HCT116 (cell line): Measurements from ENCODE around the gene TGDS. TPM values are rescaled to one million over a fixed set of nuclear protein-coding genes. Genes with fewer than 3 reads are reported as not detected.

Source experiments
- ATAC-seq: fragments of 200-7000 bp; cut with Tn5 transposase; 2 replicates; pipeline ENCODE4 v1.9.1; 2020; ENCODE audit warnings: mild to moderate bottlenecking, moderate library complexity
- BruUV-seq: library from RNA; stranded (reverse); fragments of 400-500 nt; replicated peaks from 2 replicates; lab custom pipeline; 2021; lab: Mats Ljungman, UMichigan
- CTCF ChIA-PET: fragments of 300-600 bp; sonication (Branson Sonifier 250); formaldehyde crosslinking; loops from one replicate; lab custom pipeline; 2021; ENCODE audit warnings: antibody characterized with exemption; lab: Charles Lee
- POLR2A ChIA-PET: fragments of 300-600, 350-600 bp; sonication (Branson Sonifier 250); formaldehyde crosslinking; loops from one replicate; lab custom pipeline; 2021; ENCODE audit warnings: antibody characterized with exemption; lab: Charles Lee
- RAD21 ChIA-PET, 2 experiments: fragments of 300-600 bp; sonication (Branson Sonifier 250); formaldehyde crosslinking; loops; one replicate each; lab custom pipeline; 2023; ENCODE audit warnings: low total read pairs in 2 of 2; ENCODE audit not compliant: uncharacterized antibody in 2 of 2, unreplicated experiment in 2 of 2, low non-redundant PET in 1 of 2; lab: Charles Lee
- DNase-seq: peaks from one replicate; pipeline ENCODE4 v3.0.0-alpha.2; 2010; ENCODE audit warnings: low read depth, low spot score
- H2AFZ ChIP-seq: fragments of 200-600 bp; shearing (Covaris generic), sonication (generic); 2 replicates; pipeline ENCODE4 v1.6.1; 2017; ENCODE audit warnings: low read depth, mixed run types, mixed read lengths, antibody characterized with exemption, low read length; ENCODE audit not compliant: poor library complexity, severe bottlenecking
- H3K27ac ChIP-seq: 2 replicates; pipeline ENCODE4 v1.5.1; 2012; ENCODE audit warnings: low read depth, low read length
- H3K27me3 ChIP-seq: fragments of 200-600 bp; sonication (generic); 2 replicates; pipeline ENCODE4 v1.6.1; 2016; ENCODE audit warnings: mixed run types, low read length, mixed read lengths; ENCODE audit not compliant: insufficient read depth
- H3K36me3 ChIP-seq, 2 experiments: fragments of 200-500 bp in 1 of 2; fragments of 200-600 bp in 1 of 2; sonication (Bioruptor generic) in 1 of 2; sonication (generic) in 1 of 2; 2 replicates each; pipeline versions ENCODE4 v1.5.1 to v1.6.1; 2014 to 2016; ENCODE audit warnings: low read length in 2 of 2, inconsistent platforms in 1 of 2, mixed read lengths in 1 of 2, mixed run types in 1 of 2; ENCODE audit not compliant: insufficient read depth in 2 of 2, control insufficient read depth in 1 of 2
- H3K4me1 ChIP-seq, 2 experiments: fragments of 200-600 bp in 1 of 2; sonication (generic) in 1 of 2; 2 replicates each; pipeline versions ENCODE4 v1.5.1 to v1.6.1; 2012 to 2017; ENCODE audit warnings: low read length in 2 of 2, inconsistent platforms in 1 of 2, mild to moderate bottlenecking in 1 of 2, mixed read lengths in 1 of 2, mixed run types in 1 of 2, moderate library complexity in 1 of 2; ENCODE audit not compliant: insufficient read depth in 2 of 2, control insufficient read depth in 1 of 2
- H3K4me2 ChIP-seq: fragments of 200-600 bp; sonication (generic); 2 replicates; pipeline ENCODE4 v1.6.1; 2017; ENCODE audit warnings: mixed run types, low read length, mixed read lengths
- H3K4me3 ChIP-seq, 2 experiments: fragments of 200-600 bp in 1 of 2; sonication (generic) in 1 of 2; replicated peaks in 1 of 2; 2 replicates each; pipeline ENCODE4 v1.5.1; 2011 to 2016; ENCODE audit warnings: low read length in 2 of 2, control low read depth in 1 of 2, low read depth in 1 of 2, mild to moderate bottlenecking in 1 of 2, mixed read lengths in 1 of 2, mixed run types in 1 of 2
- H3K79me2 ChIP-seq: fragments of 200-600 bp; sonication (generic); 2 replicates; pipeline ENCODE4 v1.6.1; 2017; ENCODE audit warnings: mild to moderate bottlenecking, mixed run types, low read length, moderate library complexity, mixed read lengths; ENCODE audit not compliant: insufficient read depth
- H3K9ac ChIP-seq: fragments of 200-600 bp; sonication (generic); 2 replicates; pipeline ENCODE4 v1.6.1; 2016; ENCODE audit warnings: low read length, mixed read lengths
- H3K9me2 ChIP-seq: fragments of 200-600 bp; sonication (generic), shearing (Covaris generic); 2 replicates; pipeline ENCODE4 v1.6.1; 2017; ENCODE audit warnings: mixed run types, mild to moderate bottlenecking, moderate library complexity; ENCODE audit not compliant: insufficient read depth
- H3K9me3 ChIP-seq, 2 experiments: fragments of 200-500 bp in 1 of 2; fragments of 200-600 bp in 1 of 2; sonication (Bioruptor generic) in 1 of 2; sonication (generic) in 1 of 2; 2 replicates each; pipeline ENCODE4 v1.6.1; 2014 to 2017; ENCODE audit warnings: low read length in 2 of 2, mixed read lengths in 2 of 2, inconsistent platforms in 1 of 2, low read depth in 1 of 2, mild to moderate bottlenecking in 1 of 2, mixed run types in 1 of 2, moderate library complexity in 1 of 2; ENCODE audit not compliant: control insufficient read depth in 1 of 2, insufficient read depth in 1 of 2
- H4K20me1 ChIP-seq: fragments of 200-600 bp; sonication (generic), shearing (Covaris generic); 2 replicates; pipeline ENCODE4 v1.6.1; 2017; ENCODE audit warnings: mixed run types, mild to moderate bottlenecking, moderate library complexity; ENCODE audit not compliant: insufficient read depth
- CBX3 ChIP-seq: IDR thresholded peaks from 2 replicates; pipeline ENCODE4 v1.6.1; 2012; ENCODE audit warnings: low read depth
- CEBPB ChIP-seq: IDR thresholded peaks from 2 replicates; pipeline ENCODE4 v1.6.1; 2012; ENCODE audit warnings: low read depth
- EGR1 ChIP-seq: IDR thresholded peaks from 2 replicates; pipeline ENCODE4 v1.6.1; 2012; ENCODE audit warnings: low read depth
- EZH2 ChIP-seq: fragments of 200-600 bp; sonication (generic); IDR thresholded peaks from 2 replicates; pipeline ENCODE4 v1.6.1; 2017; ENCODE audit warnings: antibody characterized with exemption, mixed run types
- EZH2phosphoT487 ChIP-seq: fragments of 200-600 bp; IDR thresholded peaks from 2 replicates; pipeline ENCODE4 v1.6.1; 2018; ENCODE audit warnings: antibody characterized with exemption, borderline replicate concordance
- POLR2A ChIP-seq: IDR thresholded peaks from 2 replicates; pipeline ENCODE4 v1.7.0; 2011; ENCODE audit warnings: borderline replicate concordance; ENCODE audit not compliant: insufficient read depth, insufficient read length; ENCODE audit errors: extremely low read depth
- POLR2AphosphoS5 ChIP-seq: IDR thresholded peaks from 2 replicates; pipeline ENCODE4 v1.6.1; 2011; ENCODE audit warnings: mild to moderate bottlenecking, low read depth, low read length, moderate library complexity
- RAD21 ChIP-seq: IDR thresholded peaks from 2 replicates; pipeline ENCODE4 v1.6.1; 2012; ENCODE audit warnings: low read depth, mild to moderate bottlenecking
- SIN3A ChIP-seq: IDR thresholded peaks from 2 replicates; pipeline ENCODE4 v1.6.1; 2012; ENCODE audit warnings: low read depth
- SP1 ChIP-seq: IDR thresholded peaks from 2 replicates; pipeline ENCODE4 v1.6.1; 2012; ENCODE audit warnings: low read depth
- SRF ChIP-seq: IDR thresholded peaks from 2 replicates; pipeline ENCODE4 v1.6.1; 2012; ENCODE audit warnings: low read depth
- TCF7L2 ChIP-seq: IDR thresholded peaks from 2 replicates; pipeline ENCODE4 v1.7.0; 2011; ENCODE audit warnings: borderline replicate concordance, inconsistent platforms; ENCODE audit not compliant: insufficient read depth, insufficient read length; ENCODE audit errors: extremely low read depth
- YY1 ChIP-seq: IDR thresholded peaks from 2 replicates; pipeline ENCODE4 v1.6.1; 2011; ENCODE audit warnings: low read length, low read depth, moderate library complexity, mild to moderate bottlenecking; ENCODE audit not compliant: insufficient replicate concordance; ENCODE audit errors: extremely low read depth
- ZFX ChIP-seq: fragments of 450-650 bp; IDR thresholded peaks from 2 replicates; pipeline ENCODE4 v1.6.1; 2017
- ZNF274 ChIP-seq: fragments of 200-500 bp; sonication (Bioruptor generic); IDR thresholded peaks from 2 replicates; pipeline ENCODE4 v1.6.1; 2014; ENCODE audit warnings: mild to moderate bottlenecking, low read depth, low read length, inconsistent platforms
- intact Hi-C: fragments of 100-400 bp; cut with micrococcal nuclease; formaldehyde crosslinking; loops from 2 replicates; pipeline ENCODE4 v1.10.0; 2022
- total RNA-seq: library from RNA; stranded (reverse); gene quantifications from one replicate; pipeline ENCODE4 v1.2.1, GENCODE V29; 2021; ENCODE audit not compliant: unreplicated experiment
- TF ChIP-seq, protein P1 (sequence below): IDR thresholded peaks from 2 replicates; pipeline ENCODE4 v1.6.1; 2012
- TF ChIP-seq, protein P2 (sequence below): IDR thresholded peaks from 2 replicates; pipeline ENCODE4 v1.6.1; 2012; ENCODE audit warnings: low read depth
- TF ChIP-seq, protein P3 (sequence below): IDR thresholded peaks from 2 replicates; pipeline ENCODE4 v1.6.1; 2011; ENCODE audit warnings: mild to moderate bottlenecking, low read length, moderate library complexity; ENCODE audit not compliant: insufficient replicate concordance; ENCODE audit errors: extremely low read depth
- TF ChIP-seq, protein P4 (sequence below), 3 experiments: fragments of 200-600 bp in 1 of 3; sonication (generic) in 1 of 3; IDR thresholded peaks in 2 of 3; conservative IDR thresholded peaks in 1 of 3; 2 replicates each; pipeline ENCODE4 v1.5.1; 2012 to 2017; ENCODE audit warnings: low read depth in 2 of 3, low read length in 2 of 3, antibody characterized with exemption in 1 of 3, borderline replicate concordance in 1 of 3, control low read depth in 1 of 3, mild to moderate bottlenecking in 1 of 3, mixed read lengths in 1 of 3, mixed run types in 1 of 3, moderate library complexity in 1 of 3; ENCODE audit not compliant: insufficient read depth in 1 of 3

Gene TGDS
- total RNA-seq, 1 experiment from 2014 or later = 16.9 TPM

DNA sequence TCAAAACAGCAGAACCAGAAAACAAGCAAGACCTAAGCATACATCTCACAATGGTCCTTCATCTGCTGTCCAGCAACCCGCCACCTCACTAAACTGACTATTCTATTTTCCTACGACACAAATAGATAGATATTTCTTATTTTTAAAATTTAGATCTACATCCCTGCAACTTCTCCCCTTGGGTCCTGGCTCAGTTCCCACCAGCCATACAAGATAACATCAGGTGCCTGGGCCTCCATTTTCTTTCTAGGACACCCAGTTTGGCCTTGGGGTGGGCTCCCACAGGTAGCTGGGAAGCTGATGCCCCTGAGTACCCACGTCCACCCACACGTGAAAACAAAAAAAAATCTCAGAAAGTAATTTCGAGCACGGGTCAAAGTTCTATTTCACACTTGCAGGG lies 47.6 kb downstream of the TGDS start:
- BruUV-seq = no TSS peak
- H3K4me3 ChIP-seq = peak overlapping the region; percentile 64 to 72
- intact Hi-C loops = loop anchor here (2.0 to 5.0 kb wide), 2 partner anchors 46 to 111 kb away; no protein-coding TSS in a partner anchor
- H3K4me2 ChIP-seq = peak overlapping the region; percentile 94
- H3K79me2 ChIP-seq = no peaks in the 10 kb centered on the region
- H4K20me1 ChIP-seq = no peaks in the 10 kb centered on the region
- no peak for ATAC-seq
- TF ChIP-seq, protein P1, sequence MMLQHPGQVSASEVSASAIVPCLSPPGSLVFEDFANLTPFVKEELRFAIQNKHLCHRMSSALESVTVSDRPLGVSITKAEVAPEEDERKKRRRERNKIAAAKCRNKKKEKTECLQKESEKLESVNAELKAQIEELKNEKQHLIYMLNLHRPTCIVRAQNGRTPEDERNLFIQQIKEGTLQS = no peak
- TF ChIP-seq YY1 (no peak), SP1 (no peak), TCF7L2 (no peak), ZFX (no peak), CEBPB (no peak), ZNF274 (no peak), EZH2 (no peak), CBX3 (no peak), SRF (no peak), SIN3A (no peak), EZH2phosphoT487 (no peak), POLR2AphosphoS5 (no peak), RAD21 (no peak), EGR1 (no peak), POLR2A (no peak)
- TF ChIP-seq, protein P2, sequence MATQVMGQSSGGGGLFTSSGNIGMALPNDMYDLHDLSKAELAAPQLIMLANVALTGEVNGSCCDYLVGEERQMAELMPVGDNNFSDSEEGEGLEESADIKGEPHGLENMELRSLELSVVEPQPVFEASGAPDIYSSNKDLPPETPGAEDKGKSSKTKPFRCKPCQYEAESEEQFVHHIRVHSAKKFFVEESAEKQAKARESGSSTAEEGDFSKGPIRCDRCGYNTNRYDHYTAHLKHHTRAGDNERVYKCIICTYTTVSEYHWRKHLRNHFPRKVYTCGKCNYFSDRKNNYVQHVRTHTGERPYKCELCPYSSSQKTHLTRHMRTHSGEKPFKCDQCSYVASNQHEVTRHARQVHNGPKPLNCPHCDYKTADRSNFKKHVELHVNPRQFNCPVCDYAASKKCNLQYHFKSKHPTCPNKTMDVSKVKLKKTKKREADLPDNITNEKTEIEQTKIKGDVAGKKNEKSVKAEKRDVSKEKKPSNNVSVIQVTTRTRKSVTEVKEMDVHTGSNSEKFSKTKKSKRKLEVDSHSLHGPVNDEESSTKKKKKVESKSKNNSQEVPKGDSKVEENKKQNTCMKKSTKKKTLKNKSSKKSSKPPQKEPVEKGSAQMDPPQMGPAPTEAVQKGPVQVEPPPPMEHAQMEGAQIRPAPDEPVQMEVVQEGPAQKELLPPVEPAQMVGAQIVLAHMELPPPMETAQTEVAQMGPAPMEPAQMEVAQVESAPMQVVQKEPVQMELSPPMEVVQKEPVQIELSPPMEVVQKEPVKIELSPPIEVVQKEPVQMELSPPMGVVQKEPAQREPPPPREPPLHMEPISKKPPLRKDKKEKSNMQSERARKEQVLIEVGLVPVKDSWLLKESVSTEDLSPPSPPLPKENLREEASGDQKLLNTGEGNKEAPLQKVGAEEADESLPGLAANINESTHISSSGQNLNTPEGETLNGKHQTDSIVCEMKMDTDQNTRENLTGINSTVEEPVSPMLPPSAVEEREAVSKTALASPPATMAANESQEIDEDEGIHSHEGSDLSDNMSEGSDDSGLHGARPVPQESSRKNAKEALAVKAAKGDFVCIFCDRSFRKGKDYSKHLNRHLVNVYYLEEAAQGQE = no peak
- TF ChIP-seq, protein P3, sequence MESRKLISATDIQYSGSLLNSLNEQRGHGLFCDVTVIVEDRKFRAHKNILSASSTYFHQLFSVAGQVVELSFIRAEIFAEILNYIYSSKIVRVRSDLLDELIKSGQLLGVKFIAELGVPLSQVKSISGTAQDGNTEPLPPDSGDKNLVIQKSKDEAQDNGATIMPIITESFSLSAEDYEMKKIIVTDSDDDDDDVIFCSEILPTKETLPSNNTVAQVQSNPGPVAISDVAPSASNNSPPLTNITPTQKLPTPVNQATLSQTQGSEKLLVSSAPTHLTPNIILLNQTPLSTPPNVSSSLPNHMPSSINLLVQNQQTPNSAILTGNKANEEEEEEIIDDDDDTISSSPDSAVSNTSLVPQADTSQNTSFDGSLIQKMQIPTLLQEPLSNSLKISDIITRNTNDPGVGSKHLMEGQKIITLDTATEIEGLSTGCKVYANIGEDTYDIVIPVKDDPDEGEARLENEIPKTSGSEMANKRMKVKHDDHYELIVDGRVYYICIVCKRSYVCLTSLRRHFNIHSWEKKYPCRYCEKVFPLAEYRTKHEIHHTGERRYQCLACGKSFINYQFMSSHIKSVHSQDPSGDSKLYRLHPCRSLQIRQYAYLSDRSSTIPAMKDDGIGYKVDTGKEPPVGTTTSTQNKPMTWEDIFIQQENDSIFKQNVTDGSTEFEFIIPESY = no peak
- TF ChIP-seq, protein P4, sequence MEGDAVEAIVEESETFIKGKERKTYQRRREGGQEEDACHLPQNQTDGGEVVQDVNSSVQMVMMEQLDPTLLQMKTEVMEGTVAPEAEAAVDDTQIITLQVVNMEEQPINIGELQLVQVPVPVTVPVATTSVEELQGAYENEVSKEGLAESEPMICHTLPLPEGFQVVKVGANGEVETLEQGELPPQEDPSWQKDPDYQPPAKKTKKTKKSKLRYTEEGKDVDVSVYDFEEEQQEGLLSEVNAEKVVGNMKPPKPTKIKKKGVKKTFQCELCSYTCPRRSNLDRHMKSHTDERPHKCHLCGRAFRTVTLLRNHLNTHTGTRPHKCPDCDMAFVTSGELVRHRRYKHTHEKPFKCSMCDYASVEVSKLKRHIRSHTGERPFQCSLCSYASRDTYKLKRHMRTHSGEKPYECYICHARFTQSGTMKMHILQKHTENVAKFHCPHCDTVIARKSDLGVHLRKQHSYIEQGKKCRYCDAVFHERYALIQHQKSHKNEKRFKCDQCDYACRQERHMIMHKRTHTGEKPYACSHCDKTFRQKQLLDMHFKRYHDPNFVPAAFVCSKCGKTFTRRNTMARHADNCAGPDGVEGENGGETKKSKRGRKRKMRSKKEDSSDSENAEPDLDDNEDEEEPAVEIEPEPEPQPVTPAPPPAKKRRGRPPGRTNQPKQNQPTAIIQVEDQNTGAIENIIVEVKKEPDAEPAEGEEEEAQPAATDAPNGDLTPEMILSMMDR (IDR thresholded peaks at IDR 0.05 in 2 of 3, conservative IDR thresholded peaks at IDR 0.05 in 1 of 3; ENCODE audit: borderline replicate concordance in 1 of 3, insufficient read depth in 1 of 3, low read depth in 2 of 3, low read length in 2 of 3) = no peak
- H2AFZ ChIP-seq = peak overlapping the region; percentile 29
- H3K27ac ChIP-seq = peak overlapping the region; percentile 74
- no peak for DNase-seq
- peak overlapping the region; percentile 68 for H3K9ac ChIP-seq
- H3K9me2 ChIP-seq = no peaks in the 10 kb centered on the region
- RAD21 ChIA-PET = no interaction called here
- peaks cover 5 to 21% of the 10 kb centered on the region in 2 experiments; a peak in 3 of 4 replicates for H3K4me1 ChIP-seq
- H3K36me3 ChIP-seq = no peaks in the 10 kb centered on the region
- H3K9me3 ChIP-seq = no peaks in the 10 kb centered on the region
- CTCF ChIA-PET = interaction anchor here (1.3 kb wide), 1 partner anchor 113 kb away, joined by 6 read pairs; no protein-coding TSS in a partner anchor
- POLR2A ChIA-PET = interaction anchor here (1.0 kb wide), 1 partner anchor 9 kb away, joined by 4 read pairs; no protein-coding TSS in a partner anchor
- H3K27me3 ChIP-seq = no peaks in the 10 kb centered on the region
